ENCODE data around the gene AFF2.
"Not testable (repeated sequence)": the region's sequence is repeated elsewhere in the genome, so short reads cannot be mapped to it uniquely, and the experiment has no call there.

The AFF2 gene

DNA sequence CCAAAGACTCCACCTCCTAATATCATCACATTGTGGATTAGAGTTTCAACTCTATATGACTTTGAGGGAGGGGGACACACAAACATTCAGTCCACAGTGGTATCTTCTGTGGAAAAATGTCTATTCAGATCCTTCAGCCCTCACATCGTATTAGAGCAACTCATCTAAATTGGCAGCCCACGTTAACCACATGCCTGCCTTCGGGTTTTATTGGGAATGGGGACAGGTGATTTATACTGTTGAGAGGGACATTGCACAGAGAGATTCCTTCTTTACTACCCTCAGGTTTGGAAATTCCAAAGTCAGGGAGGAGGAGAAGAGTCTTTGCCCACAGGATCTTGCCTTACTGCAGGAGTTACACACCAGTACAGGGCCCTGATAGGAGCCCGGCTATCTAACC is 372.5 kb downstream of the AFF2 start:
- no peak for DNase-seq (ENCODE audit: low read depth)
- no peak overlapping the region for H3K4me3 ChIP-seq (ENCODE audit: low read depth, low read length)

DNA sequence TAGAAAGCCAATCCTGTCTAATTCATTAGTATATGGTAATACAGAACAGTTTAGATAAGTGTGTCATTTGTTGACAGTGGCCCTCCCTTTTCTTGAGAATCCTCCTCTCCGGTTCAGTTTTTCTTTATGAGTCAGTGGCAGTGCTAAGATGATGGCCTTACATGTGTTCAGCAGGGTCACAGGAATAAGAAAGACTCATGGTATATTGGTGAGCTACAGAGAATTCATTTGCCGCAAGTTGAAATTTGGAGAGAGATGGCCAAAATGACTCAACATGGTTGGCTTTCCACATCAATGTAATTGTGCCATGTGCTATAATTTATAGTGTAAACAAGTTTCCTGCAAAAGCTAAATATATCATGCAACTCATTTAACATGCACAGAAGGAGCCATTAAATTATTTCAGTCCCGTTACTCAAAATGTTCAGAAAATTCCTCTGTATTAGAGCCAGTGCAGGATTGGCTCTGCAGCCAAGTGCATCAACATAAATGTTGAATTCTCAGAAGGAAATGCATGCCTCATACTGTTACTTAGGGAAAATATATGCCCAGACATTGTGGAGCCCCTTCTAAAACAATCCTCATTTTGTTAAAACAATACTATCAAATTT is 374.3 kb downstream of the AFF2 start:
- peak; percentile 45 for DNase-seq (ENCODE audit: low read depth)
- no peak overlapping the region for H3K4me3 ChIP-seq (ENCODE audit: low read depth, low read length)

DNA sequence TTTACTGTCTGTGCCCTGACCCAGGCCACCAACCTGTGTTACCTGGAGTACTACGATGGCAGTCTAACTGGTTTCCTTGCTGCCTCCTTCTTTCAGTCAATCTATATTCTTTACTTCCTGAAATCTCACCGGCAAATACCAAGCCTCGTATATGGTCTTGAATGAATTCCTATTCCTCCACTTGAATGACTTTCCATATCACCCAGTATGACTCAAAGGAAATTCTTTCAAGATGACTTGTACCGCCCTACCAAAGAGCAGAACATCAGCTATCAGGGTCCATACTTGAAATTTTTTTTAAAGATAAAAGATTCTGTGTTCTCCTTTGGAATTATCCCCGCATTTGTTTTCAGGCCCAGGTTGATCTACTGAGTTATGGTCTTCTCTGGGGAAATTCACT is 378.0 kb downstream of the AFF2 start:
- no peak for DNase-seq (ENCODE audit: low read depth)
- no peak overlapping the region for H3K4me3 ChIP-seq (ENCODE audit: low read depth, low read length)

DNA sequence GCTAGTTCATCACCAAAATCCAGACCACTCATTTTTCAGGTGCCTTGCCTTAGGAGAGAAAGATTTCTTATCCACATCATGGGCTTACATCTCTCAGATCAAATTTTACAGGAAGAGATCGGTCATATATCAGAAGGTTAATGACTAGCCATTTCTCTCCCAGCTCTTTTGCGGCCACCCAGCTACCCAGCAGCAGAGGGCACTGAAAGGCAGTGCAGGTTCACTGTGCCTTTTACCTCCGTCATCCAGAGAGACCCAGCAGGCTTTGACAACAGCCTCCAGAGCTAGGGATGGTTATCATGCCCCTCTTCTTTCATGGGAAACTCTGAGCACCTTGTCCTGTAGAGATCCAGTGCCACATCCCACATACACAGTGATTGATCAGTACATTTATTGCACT is 384.8 kb downstream of the AFF2 start:
- no peak for DNase-seq (ENCODE audit: low read depth)
- no peak overlapping the region for H3K4me3 ChIP-seq (ENCODE audit: low read depth, low read length)

DNA sequence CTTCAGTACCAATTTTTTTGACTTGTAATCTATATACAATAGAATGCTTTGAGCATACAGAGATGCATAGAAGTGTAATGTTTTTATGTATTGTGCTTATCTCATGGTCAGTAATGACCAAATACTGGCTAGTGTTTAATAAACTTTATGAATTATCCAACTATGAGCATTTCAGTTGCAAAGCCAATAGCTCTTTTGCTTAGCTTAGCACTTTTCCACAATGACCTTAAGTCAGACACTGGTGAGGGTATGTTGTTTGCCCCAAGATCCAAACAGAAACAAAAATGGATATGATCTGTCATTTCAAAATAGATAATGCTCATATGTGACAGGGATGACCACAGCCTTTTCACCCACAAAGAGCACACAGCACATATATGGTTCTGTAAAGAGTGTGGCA is 393.0 kb downstream of the AFF2 start:
- no peak for DNase-seq (ENCODE audit: low read depth)
- H3K4me3 ChIP-seq (ENCODE audit: low read depth, low read length): no peak overlapping the region

DNA sequence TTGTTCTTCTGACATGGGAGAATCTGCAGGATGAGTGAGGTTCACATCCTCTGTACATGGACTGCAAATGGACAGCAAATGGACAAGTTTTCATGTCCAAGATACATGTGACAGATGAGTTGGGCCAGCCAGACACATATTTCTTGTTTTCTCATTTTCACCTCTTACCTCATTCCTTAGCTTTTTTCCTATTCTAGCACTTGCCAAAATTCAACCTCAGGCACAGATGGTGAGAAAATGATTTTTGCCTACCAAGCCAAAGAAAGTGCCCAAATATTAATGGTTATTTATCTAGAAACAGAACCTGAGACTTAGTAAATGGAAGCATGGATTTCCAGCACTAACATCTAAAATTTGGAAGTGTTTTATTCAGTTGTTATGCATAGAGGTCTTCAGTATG is 402.2 kb downstream of the AFF2 start:
- DNase-seq (ENCODE audit: low read depth): no peak
- H3K4me3 ChIP-seq (ENCODE audit: low read depth, low read length): no peak overlapping the region

DNA sequence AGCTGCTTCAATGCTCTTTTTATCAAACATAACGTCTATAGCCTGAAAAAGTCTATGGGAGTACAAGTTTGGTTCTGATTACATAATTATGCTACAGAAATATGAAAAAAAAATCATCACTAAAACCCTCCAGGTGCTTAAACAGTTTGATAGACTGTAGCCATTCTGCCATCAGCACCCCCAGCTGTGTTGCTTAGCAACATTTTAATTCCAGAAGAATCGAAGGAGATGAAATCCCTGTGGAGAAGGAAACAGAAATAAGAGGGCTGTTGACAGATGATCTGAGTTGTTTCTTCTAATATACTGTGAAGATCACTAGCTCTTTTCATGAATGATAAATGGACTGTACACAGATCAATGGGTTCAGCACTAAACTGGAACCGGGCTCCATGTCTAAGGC is 402.8 kb downstream of the AFF2 start:
- no peak overlapping the region for H3K4me3 ChIP-seq (ENCODE audit: low read depth, low read length)
- DNase-seq (ENCODE audit: low read depth): no peak

DNA sequence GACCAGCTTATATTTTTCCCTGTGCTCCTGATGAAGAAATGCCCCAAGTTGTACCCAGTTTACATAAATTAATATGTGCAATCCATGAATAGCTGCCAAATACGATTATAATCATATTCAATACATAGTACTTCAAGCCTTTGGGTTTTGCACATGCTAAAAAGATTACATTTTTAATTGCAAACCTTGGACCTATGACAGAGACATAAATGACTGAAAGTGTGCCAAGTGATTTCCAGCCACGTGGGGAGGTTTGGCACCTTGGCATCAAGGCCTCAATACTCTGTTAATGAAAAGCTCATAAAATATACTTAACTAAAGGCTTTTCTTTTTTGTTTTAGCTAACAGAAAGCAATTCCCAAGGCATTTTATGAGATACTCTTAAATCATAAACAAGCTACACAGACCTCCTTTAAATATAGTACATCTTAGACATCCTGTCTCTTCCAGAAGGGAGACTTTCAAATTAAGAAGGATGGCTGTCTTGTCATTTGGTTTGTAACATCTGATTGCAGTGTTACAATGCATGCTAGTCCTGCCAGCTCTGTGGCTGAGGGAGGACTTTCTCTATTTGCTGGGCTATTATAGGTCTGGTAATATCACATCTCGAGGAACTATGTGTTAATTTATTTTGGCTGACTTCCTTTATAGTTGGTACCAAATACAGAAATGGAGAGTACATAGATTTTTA is 404.1 kb downstream of the AFF2 start:
- no peak overlapping the region for H3K4me3 ChIP-seq (ENCODE audit: low read depth, low read length)
- no peak for DNase-seq (ENCODE audit: low read depth)

DNA sequence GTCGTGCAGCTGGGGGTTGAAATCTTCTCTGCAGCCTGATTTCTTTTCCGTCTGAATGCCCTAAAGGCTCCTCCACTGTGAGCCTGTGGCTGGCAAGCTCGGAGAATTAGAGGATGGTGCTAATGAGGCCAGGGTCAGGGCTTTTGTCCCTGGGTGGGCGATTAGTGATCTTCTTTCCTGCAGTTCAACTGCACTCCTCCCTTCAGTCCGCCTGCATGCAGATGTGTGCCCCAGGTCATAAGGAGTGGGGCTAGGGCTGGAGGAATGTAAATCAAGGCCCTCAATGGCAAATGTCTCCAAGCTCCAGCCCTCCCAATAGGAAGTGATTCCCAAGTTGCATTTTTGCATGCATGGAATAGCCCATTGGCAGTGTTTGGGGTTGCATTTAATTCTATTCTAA is 405.0 kb downstream of the AFF2 start:
- no peak for DNase-seq (ENCODE audit: low read depth)
- H3K4me3 ChIP-seq (ENCODE audit: low read depth, low read length): no peak overlapping the region

DNA sequence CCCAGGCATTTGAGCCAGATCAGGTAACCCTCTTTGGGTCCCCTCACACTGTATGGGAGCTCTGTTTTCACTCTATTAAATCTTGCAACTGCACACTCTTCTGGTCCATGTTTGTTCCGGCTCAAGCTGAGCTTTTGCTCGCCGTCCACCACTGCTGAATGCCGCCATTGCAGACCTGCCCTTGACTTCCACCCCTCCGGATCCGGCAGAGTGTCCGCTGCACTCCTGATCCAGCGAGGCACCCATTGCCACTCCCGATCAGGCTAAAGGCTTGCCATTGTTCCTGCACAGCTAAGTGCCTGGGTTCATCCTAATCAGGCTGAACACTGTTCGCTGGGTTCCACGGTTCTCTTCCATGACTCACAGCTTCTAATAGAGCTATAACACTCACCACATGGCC is 406.2 kb downstream of the AFF2 start:
- not testable (repeated sequence) for H3K4me3 ChIP-seq (ENCODE audit: low read depth, low read length); DNase-seq (ENCODE audit: low read depth)

DNA sequence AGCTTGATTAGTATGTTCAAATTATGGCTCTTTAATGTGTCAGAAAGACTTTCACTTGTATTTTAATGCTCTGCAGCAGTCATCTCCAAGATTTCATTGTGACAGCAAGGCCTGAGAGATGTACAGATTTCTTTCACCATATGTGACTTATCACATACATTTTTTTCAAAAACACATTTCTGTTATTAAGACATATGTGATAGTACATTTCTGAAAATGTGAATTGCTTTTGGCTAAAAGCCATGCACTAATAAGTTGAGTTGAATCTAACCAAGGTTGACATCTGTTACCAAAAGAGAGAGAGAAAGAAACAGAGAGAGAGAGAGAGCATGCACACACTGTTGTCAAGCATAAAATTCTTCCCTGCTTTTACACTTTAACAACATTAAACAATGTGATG is 409.3 kb downstream of the AFF2 start:
- H3K4me3 ChIP-seq (ENCODE audit: low read depth, low read length): no peak overlapping the region
- no peak for DNase-seq (ENCODE audit: low read depth)

DNA sequence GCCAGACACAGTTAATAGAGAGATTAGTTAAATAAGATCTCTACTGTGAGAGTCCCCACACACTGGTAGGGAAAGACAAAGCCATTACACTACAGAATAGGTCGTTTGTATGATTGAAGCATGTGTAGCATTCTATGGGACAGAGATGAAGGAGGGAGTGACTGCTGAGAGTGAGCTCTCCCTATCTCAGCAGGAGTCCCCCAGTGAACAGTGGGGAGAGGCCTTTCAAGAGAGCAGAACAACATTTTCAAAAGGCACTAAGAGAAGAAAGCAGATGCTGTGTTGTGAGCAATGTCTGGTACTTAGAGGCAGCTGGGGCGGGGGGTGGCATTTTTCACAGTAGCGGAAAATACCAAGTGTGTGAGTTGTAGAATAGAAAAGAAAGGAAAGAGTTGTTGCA is 413.6 kb downstream of the AFF2 start:
- DNase-seq (ENCODE audit: low read depth): no peak
- no peak overlapping the region for H3K4me3 ChIP-seq (ENCODE audit: low read depth, low read length)

DNA sequence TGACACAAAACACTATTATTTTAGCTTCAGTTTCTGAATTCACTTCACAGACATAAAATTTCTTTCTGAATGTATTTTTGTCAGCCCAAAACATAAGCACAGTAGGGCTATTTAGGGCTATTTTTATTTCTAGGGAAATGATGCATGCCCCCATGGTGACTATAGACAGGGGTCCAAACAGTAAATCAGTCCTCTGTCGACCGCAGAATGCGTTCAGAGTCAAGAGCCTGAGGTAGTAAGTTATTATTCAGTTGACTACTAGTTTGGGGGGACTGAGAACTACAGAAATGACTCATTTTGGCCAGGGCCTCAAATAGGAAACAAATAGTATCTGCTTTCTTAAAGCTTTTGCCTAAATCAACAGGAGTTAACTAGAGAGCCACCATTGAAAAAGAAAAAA is 414.4 kb downstream of the AFF2 start:
- DNase-seq (ENCODE audit: low read depth): no peak
- H3K4me3 ChIP-seq (ENCODE audit: low read depth, low read length): no peak overlapping the region

DNA sequence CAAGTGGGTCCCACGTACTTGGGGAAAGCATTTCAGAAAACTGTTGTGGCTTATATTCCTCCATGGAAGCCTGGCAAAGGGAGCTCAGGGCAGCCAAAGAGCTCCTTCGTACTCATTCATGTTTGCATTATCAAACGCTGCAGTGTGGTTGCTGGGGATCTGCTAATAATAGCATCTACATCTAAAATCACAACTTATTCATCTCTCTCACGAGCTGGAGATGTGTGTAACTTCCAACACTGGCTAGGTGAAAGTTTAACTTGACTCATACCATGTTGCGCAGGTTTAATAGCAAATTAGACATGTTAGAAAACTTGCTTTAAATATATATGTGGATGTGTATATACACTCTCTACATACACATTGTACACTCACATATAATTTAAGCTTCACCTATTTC is 415.1 kb downstream of the AFF2 start:
- H3K4me3 ChIP-seq (ENCODE audit: low read depth, low read length): no peak overlapping the region
- no peak for DNase-seq (ENCODE audit: low read depth)

DNA sequence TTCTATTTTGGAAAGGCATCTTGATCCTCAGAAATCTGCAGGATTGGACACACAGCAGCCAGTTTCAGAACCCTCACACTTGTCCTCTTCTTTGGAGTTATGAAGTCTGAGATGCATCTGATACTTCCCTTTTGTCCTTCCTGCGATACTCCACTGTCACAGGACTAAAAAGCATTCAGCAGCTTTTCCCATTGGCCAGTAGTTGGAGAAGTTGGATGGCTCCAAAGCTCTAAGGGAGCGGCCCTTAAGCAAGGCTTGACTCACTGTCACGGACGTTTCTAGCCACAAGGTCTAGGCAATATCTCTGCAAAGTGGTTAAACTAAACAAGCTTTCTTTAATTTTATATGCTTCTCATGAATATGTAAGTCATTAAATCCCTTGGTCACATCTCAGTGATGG is 417.0 kb downstream of the AFF2 start:
- H3K4me3 ChIP-seq (ENCODE audit: low read depth, low read length): no peak overlapping the region
- DNase-seq (ENCODE audit: low read depth): no peak

DNA sequence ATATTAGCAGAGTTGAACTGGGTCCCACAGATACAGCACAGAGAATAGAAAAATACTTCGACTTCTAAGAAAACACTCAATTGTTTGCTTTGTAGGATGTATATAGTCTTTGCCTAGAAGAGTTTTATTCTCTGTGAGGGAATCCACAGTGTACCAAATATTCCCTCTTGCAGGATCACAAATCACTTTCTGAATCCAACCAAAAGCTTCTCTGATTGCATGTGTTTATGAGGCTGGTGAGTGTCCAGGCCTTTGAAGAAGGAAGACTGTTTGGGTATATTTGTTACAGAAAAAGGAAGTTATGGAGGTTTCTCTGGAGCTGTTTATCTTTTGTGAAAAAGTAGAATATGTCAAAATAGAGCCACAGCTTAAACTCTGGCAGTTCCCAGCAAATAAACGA is 423.2 kb downstream of the AFF2 start:
- no peak overlapping the region for H3K4me3 ChIP-seq (ENCODE audit: low read depth, low read length)
- no peak for DNase-seq (ENCODE audit: low read depth)

DNA sequence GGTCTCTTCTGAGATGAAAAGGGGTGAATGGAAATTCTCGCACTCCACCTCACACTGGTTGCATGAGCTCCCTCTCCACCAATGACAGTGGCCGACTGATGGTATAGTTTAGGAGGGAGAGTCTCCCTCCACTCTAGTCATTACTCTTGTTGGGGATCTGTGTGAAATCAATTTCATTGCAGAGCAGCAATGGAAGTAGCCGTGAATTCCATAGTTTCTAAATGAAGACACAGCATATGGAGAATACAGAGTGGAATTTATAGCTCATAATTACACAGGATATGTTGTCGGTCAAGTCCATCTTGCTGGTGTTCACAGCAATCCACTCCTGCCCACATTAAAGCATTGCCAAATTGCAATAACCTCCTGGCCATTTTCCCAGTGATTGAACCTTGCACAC is 426.0 kb downstream of the AFF2 start:
- DNase-seq (ENCODE audit: low read depth): no peak
- H3K4me3 ChIP-seq (ENCODE audit: low read depth, low read length): no peak overlapping the region

DNA sequence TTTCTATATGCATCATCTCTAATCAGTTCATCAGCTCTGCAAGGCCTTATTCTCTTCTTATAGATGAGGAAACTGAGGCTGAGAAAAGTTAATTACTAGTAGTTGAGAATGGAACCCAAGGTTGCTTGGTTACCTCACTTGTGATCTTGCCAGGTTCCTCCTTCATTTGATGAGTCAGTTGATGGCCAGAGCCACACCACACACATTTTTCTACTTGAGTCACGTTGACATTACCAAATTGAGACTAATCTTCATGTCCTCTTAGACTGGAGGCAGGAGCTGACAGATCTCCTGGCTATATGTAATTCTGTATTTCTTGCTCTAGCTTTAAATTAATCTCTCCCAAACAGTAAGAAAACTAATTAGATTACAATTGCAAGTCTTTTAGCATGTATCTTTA is 428.4 kb downstream of the AFF2 start:
- no peak overlapping the region for H3K4me3 ChIP-seq (ENCODE audit: low read depth, low read length)
- no peak for DNase-seq (ENCODE audit: low read depth)

DNA sequence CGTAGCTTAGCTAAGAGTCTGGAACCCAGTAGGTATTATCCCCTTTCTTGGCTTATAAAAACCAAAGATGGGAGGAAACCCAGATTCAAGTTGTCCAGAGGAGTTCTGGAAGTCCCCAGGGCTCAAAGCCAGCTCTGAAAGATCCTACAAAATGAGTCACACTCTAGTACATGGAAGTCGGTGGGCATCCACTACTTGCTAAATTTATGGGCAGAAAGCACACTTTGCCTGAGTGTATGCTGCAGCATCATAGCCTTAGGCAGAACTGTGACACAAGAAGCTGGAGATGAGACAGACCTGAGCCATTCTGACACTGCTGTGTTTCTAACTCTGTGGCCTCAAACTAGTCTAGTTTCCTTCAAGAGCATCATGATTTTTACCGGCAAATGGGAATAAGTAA is 429.3 kb downstream of the AFF2 start:
- DNase-seq (ENCODE audit: low read depth): no peak
- no peak overlapping the region for H3K4me3 ChIP-seq (ENCODE audit: low read depth, low read length)

DNA sequence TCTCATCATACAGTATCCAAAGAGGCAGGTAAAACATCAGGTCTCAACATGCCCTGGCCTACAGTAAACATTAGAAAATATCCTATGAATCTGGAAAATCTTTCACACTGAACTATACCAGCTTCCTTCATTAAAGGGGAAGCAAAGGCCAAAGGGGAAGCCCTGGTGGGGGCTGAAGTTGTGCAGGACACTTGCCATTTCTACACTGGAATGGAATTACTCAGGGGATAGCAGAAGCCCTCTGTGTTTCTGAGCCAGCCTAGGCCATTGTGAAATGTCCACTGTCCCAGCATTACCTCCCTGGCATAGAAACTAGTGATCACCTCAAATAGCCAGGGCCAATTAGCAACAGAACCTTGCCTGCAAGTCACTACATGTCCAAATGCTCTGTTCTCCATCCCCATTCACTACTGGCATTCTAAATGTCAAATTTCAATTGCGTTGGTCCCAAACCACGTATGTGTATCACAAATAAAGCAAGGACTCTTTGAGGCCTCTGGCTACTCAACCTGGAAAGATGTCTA is 429.9 kb downstream of the AFF2 start:
- H3K4me3 ChIP-seq (ENCODE audit: low read depth, low read length): no peak overlapping the region
- no peak for DNase-seq (ENCODE audit: low read depth)

DNA sequence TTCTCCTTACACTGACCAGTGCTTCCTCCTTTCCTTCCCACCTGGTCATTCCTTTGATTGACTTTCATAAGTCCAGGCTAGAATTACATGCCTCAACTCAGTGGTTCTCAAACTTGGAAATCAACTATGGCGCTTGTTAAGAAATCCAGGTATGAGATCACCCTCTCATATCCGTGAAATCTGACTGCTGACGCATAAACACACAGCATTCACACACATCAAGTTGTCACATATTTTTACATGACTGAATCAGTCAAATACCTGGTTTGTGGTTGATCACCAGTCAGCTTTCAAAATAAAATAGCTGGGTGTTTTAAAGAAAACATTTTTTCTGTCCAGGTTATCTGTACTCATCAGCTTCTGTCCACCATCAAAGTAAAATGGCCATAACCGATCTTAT is 433.5 kb downstream of the AFF2 start:
- DNase-seq (ENCODE audit: low read depth): no peak
- H3K4me3 ChIP-seq (ENCODE audit: low read depth, low read length): no peak overlapping the region

Data from skeletal muscle cell (primary cell).